ENCODE data around the gene PXYLP1.

- TF ChIP-seq POLR2A (IDR thresholded peaks at IDR 0.05) = no peak
- TF ChIP-seq CTCF (IDR thresholded peaks at IDR 0.05) = no peak
- no peak for TF ChIP-seq POLR2AphosphoS5 (IDR thresholded peaks at IDR 0.05)
- TF ChIP-seq EP300 (IDR thresholded peaks at IDR 0.05) = no peak
These were observed 102.4 kb downstream of the PXYLP1 start for GRCh38 chr3:141333836-141334626.

Measured in sigmoid colon (tissue), 4 donors.